ENCODE results near the gene ARID5B.

ARID5B gene

DNA sequence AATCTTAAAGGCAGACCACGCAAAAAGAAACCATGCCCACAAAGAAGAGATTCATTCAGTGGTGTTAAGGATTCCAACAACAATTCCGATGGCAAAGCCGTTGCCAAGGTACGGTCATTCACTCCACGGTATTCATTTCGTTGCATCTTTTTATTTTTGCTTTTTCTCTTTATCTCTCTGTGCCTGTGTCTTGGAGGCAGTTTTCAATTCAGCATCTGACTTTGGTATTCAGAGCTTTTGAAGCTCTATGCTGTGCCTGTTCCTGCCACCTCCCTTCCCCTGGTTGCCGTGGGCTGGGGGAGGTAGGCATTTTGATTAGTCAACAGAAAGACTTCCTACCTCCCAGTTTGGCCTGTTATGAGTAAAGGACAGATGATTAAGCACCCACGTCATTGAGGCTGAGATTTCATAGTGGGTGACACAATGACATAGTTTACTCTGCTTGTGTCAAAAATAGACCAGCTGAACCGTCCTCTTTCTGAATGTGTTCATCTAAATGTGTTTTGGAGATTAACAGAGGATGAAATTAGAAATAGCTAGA lies 149.5 kb downstream of the ARID5B start (continued):
- TF ChIP-seq ZNF239 (tag by site-specific recombination; IDR thresholded peaks at IDR 0.05) = no peak
- no peak for TF ChIP-seq SALL2 (tag by site-specific recombination; IDR thresholded peaks at IDR 0.05; ENCODE audit: borderline replicate concordance)
- no peak for TF ChIP-seq RBAK (tag by site-specific recombination; IDR thresholded peaks at IDR 0.05)
- no peak for TF ChIP-seq ZNF571 (tag by site-specific recombination; IDR thresholded peaks at IDR 0.05)
- no peak for TF ChIP-seq ZSCAN23 (tag by site-specific recombination; IDR thresholded peaks at IDR 0.05)
- TF ChIP-seq ZFP37 (tag by site-specific recombination; IDR thresholded peaks at IDR 0.05) = peak; percentile 58; the same call in 1 of the 2 replicates
- TF ChIP-seq HOXC10 (CRISPR knock-in tag; IDR thresholded peaks at IDR 0.05) = no peak
- peak; percentile 90; the same call in 1 of the 2 replicates for TF ChIP-seq ZNF184 (tag by site-specific recombination; IDR thresholded peaks at IDR 0.05)
- peak; percentile 73 for TF ChIP-seq GLIS1 (tag by site-specific recombination; IDR thresholded peaks at IDR 0.05)
- peak; percentile 76 for TF ChIP-seq ZNF341 (tag by site-specific recombination; IDR thresholded peaks at IDR 0.05; ENCODE audit: low read depth)
- TF ChIP-seq ZNF580 (tag by site-specific recombination; IDR thresholded peaks at IDR 0.05) = no peak
- no peak for TF ChIP-seq YY1 (tag by site-specific recombination; IDR thresholded peaks at IDR 0.05)
- TF ChIP-seq ZNF23 (tag by site-specific recombination; IDR thresholded peaks at IDR 0.05; ENCODE audit: borderline replicate concordance) = no peak
- peak; percentile 88 for TF ChIP-seq ZFHX2 (tag by site-specific recombination; conservative IDR thresholded peaks at IDR 0.05)
- no peak for TF ChIP-seq ZNF473 (tag by site-specific recombination; IDR thresholded peaks at IDR 0.05)
- no peak for TF ChIP-seq ZNF768 (tag by site-specific recombination; IDR thresholded peaks at IDR 0.05)
- TF ChIP-seq, protein P1, sequence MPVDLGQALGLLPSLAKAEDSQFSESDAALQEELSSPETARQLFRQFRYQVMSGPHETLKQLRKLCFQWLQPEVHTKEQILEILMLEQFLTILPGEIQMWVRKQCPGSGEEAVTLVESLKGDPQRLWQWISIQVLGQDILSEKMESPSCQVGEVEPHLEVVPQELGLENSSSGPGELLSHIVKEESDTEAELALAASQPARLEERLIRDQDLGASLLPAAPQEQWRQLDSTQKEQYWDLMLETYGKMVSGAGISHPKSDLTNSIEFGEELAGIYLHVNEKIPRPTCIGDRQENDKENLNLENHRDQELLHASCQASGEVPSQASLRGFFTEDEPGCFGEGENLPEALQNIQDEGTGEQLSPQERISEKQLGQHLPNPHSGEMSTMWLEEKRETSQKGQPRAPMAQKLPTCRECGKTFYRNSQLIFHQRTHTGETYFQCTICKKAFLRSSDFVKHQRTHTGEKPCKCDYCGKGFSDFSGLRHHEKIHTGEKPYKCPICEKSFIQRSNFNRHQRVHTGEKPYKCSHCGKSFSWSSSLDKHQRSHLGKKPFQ (tag by site-specific recombination; IDR thresholded peaks at IDR 0.05) = no peak
- TF ChIP-seq OSR2 (tag by site-specific recombination; IDR thresholded peaks at IDR 0.05) = no peak
- no peak for TF ChIP-seq ZNF350 (tag by site-specific recombination; IDR thresholded peaks at IDR 0.05)
- TF ChIP-seq ZNF335 (tag by site-specific recombination; conservative IDR thresholded peaks at IDR 0.05) = peak; percentile 35; the same call in 1 of the 2 replicates
- TF ChIP-seq MYNN (tag by site-specific recombination; IDR thresholded peaks at IDR 0.05; ENCODE audit: borderline replicate concordance) = no peak
- TF ChIP-seq ZNF394 (tag by site-specific recombination; IDR thresholded peaks at IDR 0.05; ENCODE audit: borderline replicate concordance) = no peak
- no peak for TF ChIP-seq KLF17 (tag by site-specific recombination; IDR thresholded peaks at IDR 0.05)
- peak; percentile 34; the same call in 1 of the 2 replicates for TF ChIP-seq ZNF366 (tag by site-specific recombination; conservative IDR thresholded peaks at IDR 0.05)
- TF ChIP-seq ZBTB49 (tag by site-specific recombination; IDR thresholded peaks at IDR 0.05; ENCODE audit: low read depth) = no peak

All from HEK293 (cell line).